Activated naive CD4-positive, alpha-beta T cell treated with anti-CD3 and anti-CD28 coated beads, Interleukin-2, amount 50 U/mL, for 16 hours (primary cell): Measurements from ENCODE around the gene PRR23E.

Experiments
- DNase-seq: peaks from one replicate; pipeline ENCODE4 v3.0.0-alpha.2; 2020

PRR23E gene, protein sequence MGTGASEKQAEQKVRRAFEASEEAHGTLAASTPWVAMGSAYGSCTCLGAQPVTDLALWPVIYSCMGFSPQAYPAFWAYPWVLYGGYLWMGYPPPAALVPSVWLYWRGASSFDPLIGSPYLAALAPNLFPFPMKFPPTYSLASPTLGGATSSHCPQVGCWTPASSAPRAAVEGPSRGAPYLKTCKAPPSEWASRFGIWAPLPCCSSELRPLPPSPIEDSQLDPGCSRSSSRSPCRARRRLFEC

GRCh38 chr3:127192576-127193232 is at the start of gene PRR23E:
Gene PRR23E (plus strand): TSS chr3:127193131. CDS start chr3:127196686, 3,555 bp downstream.
- no peak for DNase-seq

DNA sequence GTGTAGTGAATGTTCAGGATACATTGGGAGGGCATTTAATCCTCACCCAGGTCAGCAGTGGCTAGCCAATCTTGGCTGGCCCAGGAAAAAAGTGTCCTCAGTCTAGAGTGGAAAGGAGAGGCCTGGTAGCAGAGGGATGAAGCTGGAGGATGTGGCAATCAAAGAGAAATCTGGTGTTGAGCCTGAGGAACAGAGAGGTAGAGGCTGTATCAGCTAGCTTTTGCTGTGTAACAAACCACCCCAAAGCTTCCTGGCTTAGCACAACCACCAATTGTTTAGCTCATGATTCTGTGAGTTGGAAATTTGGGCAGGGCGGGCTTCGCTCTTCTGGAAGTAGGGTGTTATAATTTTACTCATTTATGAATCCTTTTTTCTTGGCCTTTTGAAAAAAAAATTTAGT is 49.8 kb upstream of the PRR23E start:
- DNase-seq: no peak

DNA sequence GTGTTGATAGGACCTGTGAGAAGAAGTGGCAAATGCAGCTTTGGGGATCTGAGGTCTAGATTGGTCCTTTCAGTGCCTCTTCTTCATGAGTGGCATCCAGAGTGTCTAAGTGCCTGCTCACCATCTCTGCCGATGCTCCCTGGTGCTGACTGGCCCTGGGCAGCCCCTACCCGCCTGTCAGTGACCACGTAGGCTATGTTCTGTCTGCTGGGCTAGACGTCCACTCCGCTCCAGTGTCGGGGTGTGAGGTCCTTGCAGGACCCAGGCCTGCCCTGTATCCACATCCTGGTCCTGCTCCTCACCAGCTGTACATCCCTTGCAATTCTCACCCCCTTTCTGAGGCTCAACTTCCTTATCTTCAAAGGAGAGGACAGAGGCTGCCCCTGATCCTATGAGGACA is 48.3 kb upstream of the PRR23E start:
- DNase-seq: no peak

DNA sequence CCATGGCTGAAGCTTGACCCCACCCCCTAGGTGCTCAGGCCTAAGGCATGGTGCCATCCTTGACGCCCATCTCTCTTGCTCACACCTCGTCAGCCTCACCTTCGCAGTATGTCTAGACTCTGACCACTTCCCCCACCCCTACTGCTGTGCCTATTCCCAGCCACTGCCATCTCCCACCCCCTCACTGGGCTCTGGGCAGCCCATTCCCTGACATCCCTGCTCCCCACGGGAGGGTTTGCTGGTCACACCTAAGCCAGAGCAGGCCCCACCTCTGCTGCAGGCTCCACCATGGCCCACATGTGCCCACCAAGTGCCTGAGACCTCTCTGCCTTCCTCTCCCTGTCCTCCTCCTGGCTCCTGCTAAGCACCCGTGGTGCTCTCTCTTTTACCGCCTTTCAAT is 47.7 kb upstream of the PRR23E start:
- no peak for DNase-seq

GRCh38 chr3:127147291-127147885 is 45.5 kb upstream of the PRR23E start:
- no peak for DNase-seq

DNA sequence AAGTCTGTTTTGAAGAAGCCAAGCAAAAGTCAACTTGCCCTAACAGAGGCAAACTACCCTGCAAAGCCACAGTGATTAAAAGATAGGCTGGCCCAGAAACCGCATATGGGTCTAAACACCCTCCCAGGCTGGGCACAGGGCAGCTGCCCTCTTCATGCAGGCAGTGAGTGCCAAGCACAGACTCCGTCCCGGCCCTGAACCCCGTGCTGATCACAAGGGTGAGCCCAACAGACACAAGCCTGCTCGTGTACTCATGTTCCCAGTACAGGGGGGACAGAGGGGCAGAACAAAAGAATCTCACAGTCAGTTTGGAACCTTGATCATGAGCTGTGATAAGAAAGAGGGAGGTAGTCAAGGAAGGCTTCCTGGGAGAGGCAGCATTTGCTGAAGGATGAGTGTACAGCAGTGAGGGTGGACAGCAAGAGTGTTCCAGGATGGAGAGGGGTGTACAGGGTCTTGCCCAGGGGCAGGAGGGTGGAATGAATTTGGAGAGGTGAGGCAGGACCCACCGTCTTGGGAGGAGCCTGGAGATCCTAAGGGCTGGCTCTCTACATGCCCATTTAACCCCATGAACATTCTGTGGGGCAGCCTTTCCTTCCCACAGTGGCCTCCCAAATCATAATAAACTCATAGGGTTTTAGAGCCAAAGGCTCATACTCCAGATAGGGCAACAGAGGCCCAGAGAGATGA is 43.2 kb upstream of the PRR23E start:
- DNase-seq: peak; percentile 4

DNA sequence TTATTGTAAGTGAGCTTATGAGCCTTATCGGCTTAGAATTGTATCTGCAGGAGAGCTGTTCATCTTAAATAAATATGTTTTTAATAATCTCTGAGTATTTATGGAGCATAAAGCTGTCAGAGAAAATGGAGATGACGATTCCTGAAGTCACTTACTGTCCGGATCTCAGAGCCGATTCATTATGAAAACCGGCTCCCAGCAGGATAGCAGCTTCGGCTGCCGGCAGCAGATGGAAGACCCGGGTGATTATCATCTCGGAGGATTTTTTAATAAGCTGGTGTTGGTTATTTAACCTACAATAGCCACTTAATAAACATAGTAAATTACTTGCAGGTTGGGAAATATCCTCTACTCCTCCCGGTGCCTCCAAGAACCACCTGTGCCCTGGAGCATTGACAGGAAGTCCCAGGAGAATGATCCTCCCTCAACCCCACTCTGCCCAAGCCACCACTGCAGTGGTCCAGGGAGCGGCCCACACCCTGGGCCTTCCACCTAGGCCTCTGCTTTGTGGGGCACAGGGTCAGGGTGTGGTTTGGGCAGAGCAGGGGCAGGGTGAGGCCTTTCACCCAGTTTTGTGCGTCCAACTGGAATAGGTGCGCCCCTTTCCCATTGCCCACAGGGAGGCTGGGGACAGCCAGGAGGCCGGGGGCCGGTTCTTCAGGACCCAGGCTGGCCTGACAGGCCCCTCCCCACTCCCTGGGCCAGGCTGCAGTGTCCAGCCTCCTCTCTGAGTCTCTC is 42.2 kb upstream of the PRR23E start:
- no peak for DNase-seq

DNA sequence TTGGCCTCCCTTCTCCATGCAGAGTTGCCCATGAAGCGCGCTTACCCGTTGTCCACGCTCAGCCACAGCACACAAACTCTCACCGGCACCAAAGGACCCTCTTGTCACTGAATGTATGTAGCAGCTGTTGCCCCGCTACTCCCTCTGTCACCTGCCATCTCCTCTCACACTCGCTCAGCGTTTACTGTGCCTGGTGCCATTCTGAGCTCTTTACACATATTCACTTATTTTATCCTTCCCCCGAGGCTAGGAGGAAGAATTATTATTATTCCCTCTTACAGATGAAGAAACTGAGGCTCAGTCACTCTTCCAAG is 41.7 kb upstream of the PRR23E start:
- DNase-seq: no peak

DNA sequence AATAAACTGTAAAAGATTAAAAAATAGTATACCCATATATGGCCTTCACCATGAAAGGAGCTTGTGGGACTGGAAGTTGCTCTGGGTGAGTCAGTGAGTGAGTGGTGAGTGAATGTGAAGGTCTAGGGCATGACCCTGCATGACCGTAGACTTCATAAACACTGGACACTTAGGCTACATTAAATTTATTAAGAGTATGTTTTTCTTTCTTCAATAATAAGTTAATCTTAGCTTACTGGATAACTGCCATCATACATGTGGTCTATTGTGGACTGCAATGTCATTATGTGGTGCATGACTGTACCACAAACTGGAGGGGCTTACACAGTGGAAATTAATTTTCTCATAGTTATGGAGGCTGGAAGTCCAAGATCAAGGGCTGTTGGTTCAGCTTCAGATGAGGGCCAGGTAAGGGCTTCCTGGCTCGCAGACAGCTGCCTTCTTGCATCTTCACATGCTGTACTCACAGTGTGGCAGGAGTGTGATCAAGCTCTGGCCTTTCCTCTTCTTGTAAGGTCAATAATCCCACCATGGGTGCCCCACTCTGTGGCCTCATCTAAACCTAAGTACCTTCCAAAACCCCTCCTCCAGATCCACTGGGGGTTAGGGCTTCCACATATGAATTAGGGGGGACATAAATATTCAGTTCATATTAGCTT is 40.8 kb upstream of the PRR23E start:
- DNase-seq: no peak

DNA sequence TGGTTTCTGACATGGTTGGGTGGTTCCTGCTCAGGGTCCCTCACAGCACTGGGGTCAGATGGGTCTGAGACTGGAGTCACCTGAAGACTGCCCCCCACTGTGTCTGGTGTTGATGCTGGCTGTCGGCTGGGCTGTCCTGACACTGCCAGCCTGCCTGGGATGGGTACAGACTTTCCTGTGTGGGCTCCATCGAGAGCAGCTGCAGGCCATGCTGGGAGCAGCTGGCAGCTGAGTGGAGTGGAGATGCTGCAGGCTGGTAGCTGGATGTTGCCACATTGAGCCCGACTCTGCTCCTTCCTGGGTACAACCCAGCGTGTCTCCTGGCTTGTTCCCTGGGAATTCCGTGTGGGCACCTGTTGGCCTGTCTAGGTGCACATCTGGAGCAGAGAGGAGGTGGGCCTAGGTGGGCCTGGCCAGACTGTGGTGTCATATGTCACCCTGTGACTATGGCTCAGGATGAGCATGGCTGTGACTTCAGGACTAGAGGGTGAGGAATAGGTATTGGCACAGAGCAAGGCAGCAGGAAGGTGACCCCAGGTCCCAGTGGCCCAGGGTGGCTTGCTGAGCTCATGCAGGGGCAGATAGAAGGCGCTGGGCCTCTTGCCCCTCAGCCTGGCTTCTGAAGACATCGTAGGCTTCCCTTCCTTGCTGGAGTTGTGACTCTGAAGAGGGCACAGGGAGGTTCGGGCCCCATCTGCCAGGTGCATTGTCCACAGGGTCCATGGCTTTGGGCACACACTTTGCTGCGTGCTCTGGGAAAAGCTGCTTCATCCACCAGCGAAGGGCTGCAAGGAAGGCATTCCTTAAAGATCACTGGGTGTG is 40.0 kb upstream of the PRR23E start:
- no peak for DNase-seq

GRCh38 chr3:127153506-127153815 is 39.5 kb upstream of the PRR23E start:
- DNase-seq: no peak

- DNase-seq: no peak
These were observed 36.4 kb upstream of the PRR23E start for GRCh38 chr3:127156338-127157050.

DNA sequence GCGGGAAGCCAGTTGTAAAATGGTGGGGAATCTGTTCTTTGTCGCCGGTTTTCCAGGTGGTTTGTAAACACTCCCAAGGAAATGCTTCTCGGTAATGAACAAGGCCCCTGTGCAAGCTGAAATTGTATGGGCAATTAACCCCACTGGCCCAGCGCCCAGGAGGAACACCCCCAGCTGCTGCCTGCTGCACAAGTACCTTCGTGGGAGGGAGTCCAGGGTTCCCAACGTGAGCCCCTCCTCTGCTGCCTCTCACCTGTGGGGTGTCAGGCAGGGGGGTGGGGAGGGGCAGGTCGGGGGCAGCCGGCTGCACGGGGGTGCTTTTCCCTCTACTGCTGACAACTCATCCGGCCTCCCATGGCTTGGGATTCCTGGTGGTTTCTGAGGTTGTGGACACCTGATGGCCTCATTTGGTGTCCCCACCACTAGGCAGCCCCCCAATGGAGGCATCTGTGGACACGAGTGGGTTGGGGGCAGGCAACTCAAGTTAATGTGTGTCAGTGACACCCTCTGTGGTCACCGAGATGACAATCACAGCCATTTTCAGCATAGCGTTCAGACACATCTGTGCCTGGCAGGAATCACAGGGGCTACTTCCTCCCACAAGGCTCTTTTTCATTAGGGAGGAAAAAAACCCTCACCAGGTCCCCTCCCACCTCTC is 35.6 kb upstream of the PRR23E start:
- DNase-seq: no peak

DNA sequence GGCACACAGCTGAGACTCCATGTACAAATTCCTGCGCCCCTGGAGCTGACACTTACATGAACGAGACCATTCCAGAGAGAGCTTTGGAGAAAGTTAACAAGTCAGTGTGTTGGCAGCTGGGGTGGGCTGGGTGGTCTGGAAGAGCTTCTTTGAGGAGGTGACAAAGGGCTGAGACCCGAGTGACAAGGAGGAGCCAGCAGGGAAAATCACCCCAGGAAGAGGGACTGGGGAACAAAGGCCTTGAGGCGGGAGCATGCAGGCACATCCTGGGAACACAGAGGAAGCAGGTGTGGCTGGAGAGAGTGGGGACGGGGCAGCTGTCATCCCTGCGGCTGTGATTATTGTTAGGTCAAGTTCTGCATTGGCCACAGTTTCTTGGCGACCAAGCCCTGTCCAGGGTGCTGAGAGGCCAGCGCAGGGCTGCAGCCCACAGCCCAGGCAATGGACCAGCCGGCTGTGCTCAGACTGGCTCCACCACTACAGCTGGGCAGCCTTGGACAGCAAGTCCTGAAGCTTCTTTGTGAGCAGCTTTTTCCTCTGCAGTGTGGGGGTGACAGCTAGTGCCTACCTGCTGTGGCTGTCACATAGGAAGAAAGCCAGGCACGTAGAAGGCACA is 34.2 kb upstream of the PRR23E start:
- no peak for DNase-seq

GRCh38 chr3:127159543-127159942 is 33.4 kb upstream of the PRR23E start:
- DNase-seq: no peak

- DNase-seq: no peak
These were observed 31.7 kb upstream of the PRR23E start for GRCh38 chr3:127161236-127161635.

DNA sequence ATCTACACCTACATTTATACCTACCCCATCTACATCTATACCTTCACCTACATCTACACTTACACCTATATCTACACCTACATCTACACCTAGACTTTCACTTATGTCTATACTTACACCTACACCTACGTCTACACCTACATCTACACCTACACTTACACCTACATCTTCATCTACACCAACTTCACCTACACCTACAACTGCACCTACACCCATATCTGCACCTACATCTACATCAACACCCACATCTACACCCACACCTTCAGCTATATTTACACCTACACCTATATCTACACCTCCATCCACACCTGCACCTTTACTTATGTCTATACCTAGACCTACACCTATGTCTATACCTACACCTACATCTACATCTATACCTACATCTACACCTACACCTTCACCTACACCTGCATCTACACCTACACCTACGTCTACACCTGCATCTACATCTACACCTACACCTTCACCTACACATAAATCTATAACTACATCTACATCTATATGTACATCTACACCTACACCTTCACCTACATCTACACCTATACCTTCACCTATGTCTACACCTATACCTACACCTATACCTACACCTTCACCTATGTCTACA is 30.9 kb upstream of the PRR23E start:
- no peak for DNase-seq

DNA sequence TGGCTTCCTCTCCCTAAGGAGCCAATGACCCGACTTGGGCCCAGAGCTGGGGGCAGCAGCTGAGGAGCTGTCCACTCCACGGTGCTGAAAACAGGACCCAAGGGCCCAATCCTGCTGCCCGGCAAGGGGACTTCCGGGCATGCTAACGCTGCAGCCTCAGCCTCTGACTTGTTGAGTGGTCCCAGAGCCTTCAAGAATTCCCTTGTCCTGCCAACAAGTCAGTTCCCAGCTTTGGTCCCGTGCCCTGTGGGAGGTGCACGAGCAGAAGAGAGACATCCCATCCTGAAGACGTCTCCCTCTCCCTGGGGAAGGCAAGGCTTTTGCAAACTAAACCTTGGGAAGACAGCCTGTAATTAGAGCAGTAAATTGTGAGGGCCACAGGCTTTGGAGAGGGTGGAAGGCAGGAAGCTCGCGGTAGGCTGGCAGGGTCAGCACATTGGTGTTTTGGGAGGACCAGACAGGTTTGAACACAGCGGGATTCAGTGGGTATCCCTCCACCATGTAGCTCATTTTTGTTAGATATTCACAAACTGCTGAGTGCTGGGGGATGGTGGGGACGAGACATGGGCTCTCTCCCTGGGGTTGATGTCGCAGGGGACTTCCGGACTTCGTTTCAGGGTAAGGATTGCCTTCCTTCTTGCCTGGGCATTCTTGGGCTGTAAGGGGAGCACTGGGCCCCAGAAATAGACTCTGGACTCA is 29.8 kb upstream of the PRR23E start:
- no peak for DNase-seq

DNA sequence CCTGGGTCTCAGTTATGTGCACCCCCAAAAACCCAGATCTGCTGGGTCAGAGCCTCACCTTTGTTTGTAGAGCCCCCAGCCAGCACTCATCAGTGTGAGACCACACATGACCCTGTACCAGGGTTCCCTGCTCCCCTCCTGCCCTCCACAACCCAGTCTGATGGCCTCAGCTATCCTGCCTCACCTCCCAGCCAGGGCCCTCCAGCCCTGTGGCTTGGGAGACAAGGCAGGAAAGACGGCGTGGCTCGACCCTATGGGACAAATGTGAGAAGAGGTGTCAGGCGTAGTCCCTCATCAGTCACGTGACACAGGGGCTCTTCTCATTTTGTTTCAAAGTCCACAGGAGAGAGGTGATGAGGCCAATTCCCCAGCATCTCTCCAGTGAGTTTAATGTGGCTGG is 28.3 kb upstream of the PRR23E start:
- DNase-seq: no peak
